GM18867 (cell line): ENCODE results near the gene ZNF738.

Experiments used
- ATAC-seq: cut with Tn5 transposase; IDR thresholded peaks from one replicate; pipeline ENCODE4 v1.9.1; 2021; ENCODE audit warnings: mild to moderate bottlenecking, moderate library complexity; ENCODE audit not compliant: unreplicated experiment

Gene ZNF738

GRCh38 chr19:21422244-21422643 lies 63.4 kb downstream of the ZNF738 start:
- ATAC-seq, result no peak

GRCh38 chr19:21423057-21424041 lies 64.5 kb downstream of the ZNF738 start:
- ATAC-seq, result no peak
